Stimulated activated CD4-positive, alpha-beta T cell treated with anti-CD3 and anti-CD28 coated beads, Interleukin-12 subunit alpha, Interleukin-12 subunit beta, amount 100 ng/mL, for 48 hours (primary cell): ENCODE data around the gene ZNF488.

Experiments
- DNase-seq, 3 donors: peaks; one replicate each; pipeline ENCODE4 v3.0.0-alpha.2; 2020; ENCODE audit warnings: low read depth in 2 of 3, low spot score in 1 of 3

Gene ZNF488

DNA sequence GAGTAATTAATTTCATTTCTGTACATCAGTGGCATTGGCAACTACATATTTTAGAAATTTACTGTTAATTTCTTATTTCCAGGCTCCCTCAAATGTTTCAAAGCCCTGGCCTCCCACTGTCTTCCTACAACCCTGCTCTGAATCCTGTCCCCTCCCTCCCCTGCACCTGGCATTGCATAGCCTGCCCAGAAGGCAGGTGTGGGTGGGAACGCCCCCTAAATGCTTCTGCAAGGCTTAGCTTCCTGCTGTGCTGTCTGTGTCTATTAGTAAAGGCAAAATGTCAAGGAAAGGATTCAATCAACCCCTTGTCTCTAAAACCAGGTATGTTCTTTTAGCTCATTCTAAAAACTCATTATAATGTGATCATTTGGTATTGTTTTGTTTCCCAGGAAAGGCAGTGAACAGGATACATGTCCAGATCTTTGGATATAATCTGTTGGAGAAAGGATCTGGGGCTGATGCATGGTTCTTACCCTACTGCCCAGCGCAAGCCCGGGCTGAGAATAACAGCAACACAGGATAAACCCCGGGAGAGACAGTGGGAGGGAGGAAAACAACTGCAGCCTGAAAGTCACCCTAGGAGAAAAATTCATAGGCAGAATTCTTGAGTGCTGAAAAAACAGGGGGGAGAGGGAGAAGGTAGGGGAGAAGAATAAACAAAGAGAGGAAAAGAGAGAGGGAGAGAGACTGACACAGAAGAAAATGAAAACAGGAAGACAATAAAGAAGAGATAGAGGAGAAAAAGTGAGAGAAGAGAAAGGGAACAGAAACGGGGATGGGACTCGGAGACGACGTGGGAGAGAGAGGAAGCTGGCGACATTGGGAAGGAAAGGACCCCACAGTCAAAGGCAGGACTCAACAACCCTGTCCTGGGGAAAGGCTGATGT, 589 bp downstream of the ZNF488 start:
- DNase-seq: no peak

DNA sequence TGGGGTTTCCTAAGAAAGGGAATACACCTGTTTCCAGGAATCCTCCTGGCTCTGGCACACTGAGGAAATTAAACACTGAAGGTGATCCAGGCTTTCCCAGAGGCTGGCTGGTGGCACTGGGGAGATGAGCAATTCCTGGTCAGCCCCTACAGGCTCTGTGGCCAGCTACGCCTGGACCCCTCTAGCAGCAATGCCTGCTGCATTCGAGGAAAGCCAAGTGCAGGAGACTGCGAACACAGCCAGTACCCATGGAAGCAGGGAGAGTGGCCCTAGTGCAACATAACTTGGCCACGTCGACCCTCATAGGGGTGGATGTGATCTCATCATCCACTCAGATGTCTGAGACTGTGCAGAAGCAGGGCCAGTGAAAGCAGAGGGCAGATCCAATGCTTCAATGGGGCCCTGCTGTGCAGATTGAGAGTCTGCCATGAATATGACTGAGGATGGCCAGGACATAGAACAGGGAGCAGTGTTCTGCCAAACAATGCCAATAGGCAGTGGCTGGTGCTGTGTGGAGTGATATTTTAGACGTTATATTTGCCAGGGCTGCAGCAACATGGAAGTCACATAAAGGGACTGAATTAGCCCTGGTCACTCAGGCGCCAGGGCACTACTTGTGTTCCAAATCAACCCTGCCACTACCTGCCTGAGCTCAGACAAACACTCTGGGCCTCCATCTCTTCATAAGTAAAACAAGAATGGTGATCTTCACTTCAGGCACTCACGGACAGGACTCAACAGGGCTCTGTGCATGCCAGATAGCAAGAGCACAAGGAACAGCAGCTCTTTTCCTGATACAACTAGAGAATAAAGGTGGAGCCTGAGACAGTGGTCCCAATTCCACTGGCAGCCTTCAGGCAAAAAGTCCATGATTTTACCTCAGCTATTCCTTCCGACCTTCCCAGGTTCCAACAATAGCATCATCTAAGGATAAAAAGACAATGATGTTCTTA, 2.4 kb downstream of the ZNF488 start:
- no peak for DNase-seq

DNA sequence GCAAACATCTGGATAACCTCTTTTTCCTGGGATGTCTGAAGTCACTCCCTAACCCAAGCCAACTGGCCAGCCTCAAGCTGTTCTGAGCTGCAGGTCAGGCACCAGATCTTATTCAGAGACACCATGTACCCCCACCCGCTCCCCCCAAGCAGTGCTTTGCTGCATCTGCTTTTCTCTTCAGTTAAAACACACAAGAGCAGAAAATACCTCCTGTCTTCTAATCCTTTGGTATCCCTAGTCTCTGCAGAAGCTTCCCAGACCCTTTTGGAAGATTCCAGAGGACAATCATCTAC, 3.0 kb downstream of the ZNF488 start:
- no peak for DNase-seq

DNA sequence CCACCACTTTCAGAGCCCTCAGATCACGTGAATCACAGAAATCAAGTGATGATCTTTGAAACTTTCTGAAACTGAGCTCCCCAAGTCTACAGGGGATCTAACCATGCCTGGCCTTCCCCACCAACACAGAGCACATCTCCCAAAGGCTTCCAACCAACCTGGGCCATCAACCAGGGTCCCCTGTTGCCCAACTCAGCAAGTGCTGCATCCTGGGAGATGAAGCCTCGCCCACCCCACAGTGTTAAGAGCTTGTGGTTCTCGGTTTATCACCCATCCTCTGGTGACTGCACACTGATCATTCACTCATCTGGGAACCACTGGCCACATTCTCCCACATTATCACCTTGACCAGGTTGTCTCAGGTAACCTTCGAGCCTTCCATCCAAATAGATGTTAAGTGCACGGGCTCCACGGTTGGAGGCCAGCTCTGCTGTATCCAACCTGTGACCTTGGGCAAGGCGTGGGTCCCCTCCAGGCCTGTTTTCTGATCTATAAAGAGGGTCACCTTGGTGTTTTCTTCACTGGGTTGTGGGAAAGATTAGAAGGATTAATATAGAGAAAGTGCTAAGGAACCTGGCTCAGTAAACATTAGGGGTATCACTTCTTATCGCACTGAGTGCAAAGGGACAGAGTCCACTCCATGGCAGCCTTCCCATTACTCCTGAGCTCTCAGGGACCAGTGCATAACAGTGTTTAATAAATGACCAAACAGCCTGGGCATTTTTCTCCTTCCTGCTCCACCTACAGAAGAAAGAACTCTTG, 3.6 kb downstream of the ZNF488 start:
- DNase-seq: no peak

DNA sequence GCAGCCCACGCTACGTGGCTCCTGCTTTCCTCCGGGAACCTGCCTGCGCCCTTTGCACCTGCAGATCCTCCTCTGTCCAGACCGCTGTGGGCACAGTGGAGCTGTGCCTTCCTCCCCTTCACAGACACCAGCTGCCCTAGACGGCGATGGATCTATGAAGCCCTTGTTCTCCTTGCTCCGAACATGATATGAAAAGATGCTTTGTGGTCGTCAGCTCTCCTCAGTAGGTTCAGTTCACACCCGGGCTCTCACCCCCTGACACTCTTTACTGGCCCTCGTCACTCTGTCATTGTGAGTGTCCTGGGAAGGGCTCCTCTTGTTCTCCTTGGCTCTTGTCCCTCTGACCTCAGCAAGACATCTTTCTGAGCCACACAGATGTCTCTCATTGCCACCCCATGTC, 4.2 kb downstream of the ZNF488 start:
- no peak for DNase-seq

DNA sequence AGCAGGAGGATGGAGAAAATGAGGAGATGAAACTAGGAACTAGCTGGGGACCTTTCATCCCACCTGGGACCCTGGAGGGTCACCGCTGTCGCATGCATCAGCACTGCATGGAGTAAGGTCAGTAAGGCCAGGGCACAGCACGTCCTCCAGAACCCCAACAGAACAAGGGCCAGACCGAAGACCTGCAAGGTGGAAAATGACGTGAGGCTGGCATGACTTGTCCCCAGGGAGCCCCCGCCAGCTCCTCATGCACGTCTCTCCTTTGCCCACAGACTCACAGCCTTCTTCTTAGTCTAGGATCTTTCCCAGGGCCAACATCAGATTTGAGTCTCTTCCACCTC, 4.7 kb downstream of the ZNF488 start:
- DNase-seq: no peak

DNA sequence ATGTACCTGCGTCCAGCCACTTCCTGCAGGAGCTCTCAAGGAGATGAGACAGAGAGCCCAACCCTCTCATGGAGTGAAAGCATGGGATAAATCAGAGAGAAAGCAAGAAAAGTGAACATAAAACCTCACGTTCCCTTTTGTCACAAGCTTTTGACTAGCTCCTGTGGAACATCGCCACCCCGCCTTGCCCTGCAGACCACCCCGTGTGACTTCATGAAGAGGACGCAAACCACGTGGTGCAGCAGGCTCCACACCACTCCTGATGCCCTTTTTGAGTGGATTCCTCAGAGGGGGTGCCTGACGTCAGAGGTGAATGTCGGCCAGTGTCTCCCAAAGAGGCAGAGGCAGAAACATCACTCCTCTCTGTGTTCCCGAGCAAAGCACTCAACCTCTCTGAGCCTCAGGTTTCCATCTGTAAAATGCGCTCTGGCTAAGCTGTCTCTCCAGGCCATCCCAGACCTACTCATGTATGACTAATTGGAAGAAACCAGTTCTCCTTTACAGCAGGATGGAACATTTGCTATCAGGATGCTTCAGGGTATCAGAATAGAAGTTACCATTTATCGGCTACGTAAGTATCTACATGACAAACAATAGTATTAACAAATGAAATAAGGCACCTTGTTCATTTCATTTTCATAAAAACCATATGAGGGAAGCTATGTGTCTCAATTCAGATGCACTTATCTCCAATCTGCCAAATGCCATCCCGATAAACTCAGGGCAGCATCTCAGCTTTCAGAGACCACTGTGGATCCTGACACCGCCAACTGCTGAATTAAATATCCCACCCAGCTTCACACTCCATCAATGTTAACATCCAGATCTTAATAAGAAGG, 5.3 kb downstream of the ZNF488 start:
- DNase-seq: no peak

DNA sequence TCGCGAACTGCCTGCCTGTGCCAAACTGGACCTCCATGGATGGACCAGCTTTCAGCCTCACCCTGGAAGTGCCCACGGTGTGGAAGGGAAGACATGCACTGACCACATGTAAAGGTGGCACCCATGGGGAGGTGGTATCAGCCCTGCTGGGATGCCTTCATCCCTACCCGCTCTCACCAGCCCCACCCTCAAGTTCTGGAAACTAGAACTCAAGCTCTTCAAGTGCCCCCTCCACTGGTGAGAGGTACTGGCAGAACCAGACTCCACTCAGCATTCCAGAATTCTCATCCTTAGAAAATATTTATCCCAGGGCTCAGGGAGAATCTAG, 5.9 kb downstream of the ZNF488 start:
- no peak for DNase-seq

DNA sequence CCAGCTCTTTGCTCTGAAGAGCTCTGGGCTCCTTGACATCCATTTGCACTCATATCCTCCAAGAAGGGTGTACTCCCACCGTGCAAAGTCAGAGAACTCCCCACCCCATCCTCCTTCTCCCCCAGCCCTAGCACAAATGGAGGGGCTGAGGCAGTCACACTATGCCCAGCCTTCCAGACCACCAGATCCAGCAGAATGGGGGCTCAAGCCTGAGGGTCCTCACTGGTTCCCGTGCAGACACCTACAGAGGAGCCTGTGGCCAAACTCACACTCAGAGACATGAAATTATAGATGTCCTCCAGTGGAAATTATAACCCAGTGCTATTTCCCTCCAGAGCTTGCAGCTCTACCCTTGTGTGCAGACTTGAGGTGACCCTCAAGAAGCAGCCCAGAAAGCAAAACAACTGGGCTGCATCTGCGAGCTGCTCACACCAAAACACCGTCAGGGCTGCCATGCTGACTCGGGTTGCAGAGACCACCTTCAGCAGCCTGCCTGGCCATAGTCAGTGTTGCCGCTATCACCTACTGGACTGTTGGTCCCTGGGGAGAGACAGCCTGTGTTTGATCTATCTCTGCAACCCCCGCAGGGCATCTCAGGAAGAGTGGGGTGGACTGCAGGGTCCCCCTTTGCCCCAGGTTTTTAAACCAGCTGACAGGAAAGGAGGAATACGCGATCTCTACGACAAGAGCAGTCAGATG, 7.4 kb downstream of the ZNF488 start:
- DNase-seq: no peak

DNA sequence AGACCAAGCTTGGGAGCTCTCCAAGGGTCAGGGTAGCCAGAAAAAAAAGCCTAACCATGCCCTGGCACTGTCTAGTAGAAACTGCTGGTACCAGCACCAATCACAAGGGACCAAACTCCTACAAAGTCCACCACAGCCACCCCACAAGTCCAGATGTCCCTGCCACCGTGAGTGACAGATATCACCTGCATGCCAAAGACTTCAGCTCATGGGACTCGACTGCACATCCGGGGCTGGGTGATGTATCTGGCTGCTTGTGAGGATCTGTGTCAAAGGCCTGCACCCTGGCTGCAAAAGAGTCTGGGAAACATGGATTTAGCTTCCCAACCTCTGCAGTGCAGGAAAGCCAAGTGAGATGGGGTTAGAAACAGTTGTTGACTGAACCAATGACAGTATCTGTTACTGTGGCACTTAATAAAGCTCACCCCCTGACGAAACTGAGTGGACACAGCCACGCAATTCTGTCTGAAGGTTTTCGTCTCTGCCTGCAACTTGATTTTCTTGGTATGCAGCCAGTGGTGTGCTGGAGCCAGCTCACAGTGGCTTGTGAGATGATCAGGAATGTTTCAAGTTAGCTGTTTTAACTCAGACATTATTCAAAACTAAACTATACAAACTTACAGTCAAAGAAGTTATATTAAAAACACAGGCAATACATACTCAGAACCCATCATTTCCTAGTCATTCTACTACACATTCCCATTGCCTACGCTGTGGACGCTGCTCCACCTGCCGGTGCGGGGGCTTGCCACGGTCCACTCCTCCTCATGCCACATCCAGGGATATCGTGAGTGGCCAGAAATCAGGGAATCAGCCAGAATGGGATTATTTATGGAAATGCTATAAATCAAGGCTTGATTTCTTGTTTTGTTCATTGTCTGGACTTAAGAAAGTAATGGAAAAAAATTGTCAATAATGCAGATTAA, 9.2 kb downstream of the ZNF488 start:
- no peak for DNase-seq

DNA sequence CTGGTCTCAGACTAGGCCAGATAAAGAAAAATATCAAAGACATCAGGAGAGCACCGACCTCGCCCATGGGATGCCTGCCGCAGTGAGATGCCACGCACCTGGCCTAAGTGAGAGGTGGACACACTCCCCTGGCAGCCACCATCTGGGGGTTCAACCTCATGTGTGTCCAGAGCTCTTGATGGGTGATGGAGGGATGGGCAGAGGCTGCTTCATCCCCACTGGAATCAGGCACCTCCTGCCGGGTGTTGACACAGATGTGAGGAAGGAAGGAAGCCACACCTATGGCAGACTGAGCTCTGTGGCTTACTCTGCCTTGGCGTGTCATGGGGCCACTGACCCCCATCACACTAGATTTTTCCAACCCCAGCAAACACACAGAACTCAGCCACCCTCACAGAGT, 11.4 kb downstream of the ZNF488 start:
- DNase-seq: no peak

DNA sequence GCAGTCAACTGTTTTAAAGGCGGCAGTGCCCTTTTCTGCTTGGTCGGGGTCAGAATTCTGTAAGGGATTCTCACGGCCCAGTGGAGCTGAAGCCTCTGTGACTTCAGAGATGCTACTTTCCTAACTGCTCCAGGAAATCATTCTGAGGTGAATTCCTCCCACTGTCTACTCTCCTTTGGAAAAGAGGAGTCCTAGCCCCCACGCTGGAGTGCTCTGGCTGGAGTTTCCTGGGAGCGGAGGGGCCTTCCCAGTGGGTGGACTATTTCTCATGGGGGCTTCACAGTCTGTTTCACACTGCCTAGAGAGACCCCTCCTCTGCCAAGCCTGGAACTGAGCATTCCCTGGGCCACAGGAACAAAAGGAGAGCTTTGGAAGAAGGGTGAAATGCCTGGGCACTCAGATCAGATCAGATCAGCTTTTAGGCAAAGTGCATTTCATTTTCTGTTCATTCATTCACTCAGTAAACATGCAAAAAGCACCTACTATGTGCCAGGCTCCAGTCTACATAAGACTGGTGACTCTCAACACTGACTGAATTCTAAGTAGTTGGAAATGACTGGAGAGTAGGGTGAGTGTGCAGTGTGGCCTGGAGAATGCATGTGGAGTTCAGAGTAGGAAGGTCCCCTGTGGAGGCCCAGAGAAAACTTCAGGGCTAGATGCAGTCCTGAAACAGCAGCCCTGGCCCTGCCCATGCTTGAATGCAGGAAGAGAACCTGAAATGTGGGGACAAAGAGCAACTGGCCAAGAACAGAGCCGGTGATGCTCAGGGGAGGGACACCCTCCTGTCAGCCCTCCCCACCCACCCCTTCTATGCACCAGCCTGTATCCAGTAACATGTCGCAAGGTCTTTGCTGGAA, 12.2 kb downstream of the ZNF488 start:
- DNase-seq: no peak

DNA sequence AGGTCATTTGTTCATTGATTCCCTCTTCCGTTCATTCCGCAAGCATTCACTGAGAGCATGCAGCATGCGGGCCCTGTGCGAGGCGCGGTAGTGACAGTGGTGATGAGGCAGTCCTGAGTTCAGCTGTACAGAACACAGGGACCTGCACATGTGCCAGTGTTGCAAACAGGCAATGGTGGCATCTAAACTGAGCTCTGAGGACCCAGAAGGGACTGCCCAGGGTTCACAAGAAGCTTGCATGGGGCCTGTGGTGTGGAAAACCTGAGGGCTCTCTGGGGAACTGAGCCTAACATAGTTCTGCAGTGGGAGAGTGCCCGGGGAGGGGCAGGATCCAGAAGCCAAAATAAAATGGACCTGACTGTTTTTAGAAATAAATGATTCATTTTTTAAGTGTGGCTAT, 13.2 kb downstream of the ZNF488 start:
- no peak for DNase-seq

DNA sequence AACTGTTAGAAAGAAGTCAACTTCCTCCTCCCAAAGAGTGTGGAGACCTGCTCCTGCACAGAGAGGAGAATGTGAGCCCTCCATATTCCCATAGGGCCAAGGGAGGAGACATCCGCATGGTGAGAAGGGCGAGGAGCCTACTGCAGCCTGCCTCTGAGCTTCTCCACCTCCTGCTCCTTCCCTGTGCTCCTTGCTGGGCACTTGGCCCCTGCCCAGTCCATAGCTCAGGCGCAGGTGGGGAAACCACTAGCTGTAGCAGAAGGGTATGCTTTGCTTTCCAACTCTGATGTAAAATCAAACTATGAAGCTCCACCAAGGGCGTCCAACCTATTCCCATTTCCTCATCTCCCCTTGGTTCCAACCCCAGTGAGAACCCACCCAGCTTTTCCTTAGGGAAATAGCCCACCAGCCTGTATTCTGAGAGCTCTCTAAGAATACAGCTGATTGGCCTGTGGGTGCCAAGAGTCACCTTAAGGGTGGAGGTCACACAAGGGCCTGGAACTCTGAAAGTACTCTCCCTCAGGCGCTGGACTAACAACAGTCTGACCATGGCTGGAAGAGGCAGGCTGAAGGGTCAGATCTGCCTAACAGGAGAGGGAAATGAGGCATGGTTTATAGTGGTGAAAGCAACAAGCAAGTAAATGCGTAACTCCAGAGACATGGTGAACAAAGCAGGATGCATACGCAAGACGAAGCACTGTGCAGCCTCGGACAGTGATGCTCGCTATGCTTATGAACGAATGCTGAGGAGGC, 13.9 kb downstream of the ZNF488 start:
- no peak for DNase-seq

DNA sequence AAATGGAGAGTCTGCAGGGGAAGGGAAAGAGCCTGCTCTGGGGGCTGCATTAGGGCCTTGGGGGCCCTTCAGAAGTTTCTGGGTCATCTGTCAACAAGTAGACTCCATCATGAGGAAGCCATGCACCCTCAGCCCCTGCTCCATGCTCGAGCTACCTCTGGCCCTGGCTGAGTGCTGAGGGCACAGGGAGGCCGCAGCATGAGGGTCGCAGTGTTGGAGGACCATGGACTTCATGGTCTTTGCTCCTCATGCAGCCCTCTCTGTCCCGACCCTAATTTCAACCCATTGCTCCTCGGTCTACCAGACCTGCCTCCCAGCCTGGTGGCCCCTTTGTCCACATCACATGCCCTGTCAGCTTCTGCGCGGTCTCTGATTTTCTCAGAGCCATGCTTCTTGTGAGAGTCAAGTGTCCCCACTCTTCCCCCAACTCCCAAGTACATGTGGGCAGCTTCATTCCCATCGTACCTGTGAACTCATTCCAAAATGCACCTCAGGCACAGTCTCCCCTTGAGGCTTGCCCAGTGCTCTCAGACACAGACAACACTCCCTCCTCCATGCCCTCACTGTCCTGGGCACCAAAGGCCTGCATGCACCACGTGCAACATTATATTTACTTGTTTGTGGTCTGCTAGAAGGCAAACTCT, 14.7 kb downstream of the ZNF488 start:
- no peak for DNase-seq

DNA sequence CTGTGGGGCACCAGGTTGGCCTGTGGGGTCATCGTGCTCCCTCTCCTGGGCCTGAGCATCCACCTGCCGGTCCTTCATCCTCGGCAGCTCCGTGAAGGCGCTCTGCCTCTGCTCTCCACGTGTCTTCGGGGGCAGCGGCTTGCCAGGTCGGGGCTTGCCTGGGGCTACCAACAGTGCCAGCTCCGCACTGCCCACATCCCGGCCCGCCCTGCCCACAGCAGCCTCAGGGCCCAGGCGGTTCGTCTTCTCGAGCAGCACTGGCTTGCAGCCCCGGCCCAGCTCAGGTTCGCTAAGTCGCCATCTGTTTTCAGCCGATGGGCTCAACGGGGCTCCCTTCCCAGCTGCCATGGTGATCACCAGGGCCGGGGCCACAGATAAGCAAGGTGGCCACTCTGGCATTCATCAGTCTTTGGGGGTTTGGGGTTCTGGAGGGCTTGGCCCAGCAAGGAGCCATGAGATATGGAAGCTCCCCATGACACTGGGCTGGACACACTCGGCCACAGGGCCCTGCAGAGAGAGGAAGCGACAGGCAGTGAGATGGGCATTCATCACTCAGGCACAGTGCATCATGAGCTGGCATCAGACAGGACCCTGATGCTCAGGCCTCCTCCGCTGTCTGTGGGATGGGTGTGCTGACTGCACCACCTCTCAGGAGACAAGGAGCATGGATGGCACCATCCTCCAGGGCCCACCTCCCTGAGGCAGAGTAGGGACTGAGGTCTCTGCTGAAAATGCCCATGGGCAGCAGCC, 15.5 kb downstream of the ZNF488 start:
- DNase-seq: no peak
